Measurements from ENCODE around the gene HELQ. TPM values are rescaled to one million over a fixed set of nuclear protein-coding genes. Genes with fewer than 3 reads are reported as not detected.
A peak's percentile ranks its signal among the peaks of the same experiment; 100 is the strongest.
"Not testable (repeated sequence)": the region's sequence is repeated elsewhere in the genome, so short reads cannot be mapped to it uniquely, and the experiment has no call there.

Gene HELQ
- total and polyA plus RNA-seq, 4 donors = 5.8 to 10.0 (median 6.7) TPM

- TF ChIP-seq TAF1 (conservative IDR thresholded peaks at IDR 0.05) (no peak), GABPA (IDR thresholded peaks at IDR 0.05 in 1 of 2, conservative IDR thresholded peaks at IDR 0.05 in 1 of 2) (peak in 1 of 2 donors; percentile 37), MAX (IDR thresholded peaks at IDR 0.05) (no peak)
- H3K27me3 ChIP-seq (ENCODE audit: control insufficient read depth in 4 of 4, insufficient read depth in 4 of 4, low read length in 3 of 4) = no peaks in the 10 kb centered on the region
- WGBS = 85% methylated on average over 10 of the region's 10 CpGs
- DNase-seq (ENCODE audit: low spot score) = no peak
- no peak overlapping the region for H3K4me3 ChIP-seq (ENCODE audit: low read depth in 1 of 3, low read length in 3 of 3)
- H3K27ac ChIP-seq (ENCODE audit: low read depth in 1 of 2, low read length in 2 of 2) = no peak overlapping the region
- no peaks in the 10 kb centered on the region for H3K36me3 ChIP-seq (ENCODE audit: control insufficient read depth in 4 of 4, insufficient read depth in 3 of 4, low read depth in 1 of 4, low read length in 3 of 4)
- no peaks in the 10 kb centered on the region for H3K9me3 ChIP-seq (ENCODE audit: control insufficient read depth in 4 of 4, low read length in 3 of 4)
- no peaks in the 10 kb centered on the region for H3K4me1 ChIP-seq (ENCODE audit: control insufficient read depth in 4 of 4, insufficient read depth in 4 of 4, low read length in 3 of 4)
- H3K9ac ChIP-seq (ENCODE audit: low read depth in 1 of 2, low read length in 2 of 2) = no peak overlapping the region
Measured at GRCh38 chr4:83504996-83505395, 49.4 kb upstream of the HELQ start.

- TF ChIP-seq REST (IDR thresholded peaks at IDR 0.05) (no peak), HNF4G (IDR thresholded peaks at IDR 0.05) (no peak), FOXA2 (IDR thresholded peaks at IDR 0.05) (no peak), FOXA1 (IDR thresholded peaks at IDR 0.05) (no peak), RXRA (IDR thresholded peaks at IDR 0.05) (no peak), MAX (IDR thresholded peaks at IDR 0.05) (no peak), EGR1 (IDR thresholded peaks at IDR 0.05; ENCODE audit: low read depth in 2 of 2) (no peak), CTCF (IDR thresholded peaks at IDR 0.05; ENCODE audit: low read depth, low read length, missing input control) (no peak)
- no peaks in the 10 kb centered on the region for H3K4me1 ChIP-seq (ENCODE audit: control insufficient read depth in 4 of 4, insufficient read depth in 4 of 4, low read length in 3 of 4)
- no peaks in the 10 kb centered on the region for H3K27me3 ChIP-seq (ENCODE audit: control insufficient read depth in 4 of 4, insufficient read depth in 4 of 4, low read length in 3 of 4)
- H3K4me3 ChIP-seq (ENCODE audit: low read depth in 1 of 3, low read length in 3 of 3) = no peak overlapping the region
- 52% methylated on average over 4 of the region's 4 CpGs for WGBS
- H3K9me3 ChIP-seq (ENCODE audit: control insufficient read depth in 4 of 4, low read length in 3 of 4) = no peaks in the 10 kb centered on the region
- H3K36me3 ChIP-seq (ENCODE audit: control insufficient read depth in 4 of 4, insufficient read depth in 3 of 4, low read depth in 1 of 4, low read length in 3 of 4) = no peaks in the 10 kb centered on the region
- H3K9ac ChIP-seq (ENCODE audit: low read depth in 1 of 2, low read length in 2 of 2) = no peak overlapping the region
- no peak overlapping the region for H3K27ac ChIP-seq (ENCODE audit: low read depth in 1 of 2, low read length in 2 of 2)
- DNase-seq (ENCODE audit: low spot score) = no peak
Measured at GRCh38 chr4:83504503-83504902, 48.9 kb upstream of the HELQ start.

GRCh38 chr4:83503974-83504373 is 48.4 kb upstream of the HELQ start:
- no peaks in the 10 kb centered on the region for H3K27me3 ChIP-seq (ENCODE audit: control insufficient read depth in 4 of 4, insufficient read depth in 4 of 4, low read length in 3 of 4)
- no peak for DNase-seq (ENCODE audit: low spot score)
- no peaks in the 10 kb centered on the region for H3K4me1 ChIP-seq (ENCODE audit: control insufficient read depth in 4 of 4, insufficient read depth in 4 of 4, low read length in 3 of 4)
- TF ChIP-seq EGR1 (IDR thresholded peaks at IDR 0.05; ENCODE audit: low read depth in 2 of 2) (no peak), FOXA2 (IDR thresholded peaks at IDR 0.05) (no peak), RXRA (IDR thresholded peaks at IDR 0.05) (no peak), TAF1 (conservative IDR thresholded peaks at IDR 0.05) (no peak)
- no peak overlapping the region for H3K27ac ChIP-seq (ENCODE audit: low read depth in 1 of 2, low read length in 2 of 2)
- no peak overlapping the region for H3K9ac ChIP-seq (ENCODE audit: low read depth in 1 of 2, low read length in 2 of 2)
- no peaks in the 10 kb centered on the region for H3K36me3 ChIP-seq (ENCODE audit: control insufficient read depth in 4 of 4, insufficient read depth in 3 of 4, low read depth in 1 of 4, low read length in 3 of 4)
- no peak overlapping the region for H3K4me3 ChIP-seq (ENCODE audit: low read depth in 1 of 3, low read length in 3 of 3)
- H3K9me3 ChIP-seq (ENCODE audit: control insufficient read depth in 4 of 4, low read length in 3 of 4) = no peaks in the 10 kb centered on the region

- not testable (repeated sequence) for H3K36me3 ChIP-seq (ENCODE audit: control insufficient read depth in 4 of 4, insufficient read depth in 3 of 4, low read depth in 1 of 4, low read length in 3 of 4); H3K9ac ChIP-seq (ENCODE audit: low read depth in 1 of 2, low read length in 2 of 2)
- WGBS = 91% methylated on average over 3 of the region's 3 CpGs
Measured at GRCh38 chr4:83501671-83502070, 46.0 kb upstream of the HELQ start.

More at GRCh38 chr4:83501671-83502070, 46.0 kb upstream of the HELQ start:
- not testable (repeated sequence) for H3K4me3 ChIP-seq (ENCODE audit: low read depth in 1 of 3, low read length in 3 of 3); DNase-seq (ENCODE audit: low spot score); H3K4me1 ChIP-seq (ENCODE audit: control insufficient read depth in 4 of 4, insufficient read depth in 4 of 4, low read length in 3 of 4); H3K27me3 ChIP-seq (ENCODE audit: control insufficient read depth in 4 of 4, insufficient read depth in 4 of 4, low read length in 3 of 4); H3K27ac ChIP-seq (ENCODE audit: low read depth in 1 of 2, low read length in 2 of 2); H3K9me3 ChIP-seq (ENCODE audit: control insufficient read depth in 4 of 4, low read length in 3 of 4)
